Natural killer cell (primary cell): ENCODE results near the gene NUB1. TPM values are rescaled to one million over a fixed set of nuclear protein-coding genes. Genes with fewer than 3 reads are reported as not detected.

Source experiments
- ATAC-seq, 3 donors: fragments of 150-1000 bp in 2 of 3; fragments of 200-7000 bp in 1 of 3; cut with Tn5 transposase; 1 replicate in 1 of 3; 2 replicates in 2 of 3; pipeline ENCODE4 v1.10.0; 2021; ENCODE audit warnings: mild to moderate bottlenecking in 2 of 3, moderate library complexity in 2 of 3
- DNase-seq, 2 donors: peaks; one replicate each; pipeline versions ENCODE4 v3.0.0 to v3.0.0-alpha.2; 2013 to 2021; ENCODE audit warnings: mixed read lengths in 1 of 2
- H3K27ac ChIP-seq: one replicate; pipeline ENCODE4 v1.5.1; 2013; ENCODE audit warnings: mild to moderate bottlenecking, low read length
- H3K27me3 ChIP-seq: one replicate; pipeline ENCODE4 v1.6.1; 2013; ENCODE audit warnings: low read length; ENCODE audit not compliant: control insufficient read depth, insufficient read depth
- H3K36me3 ChIP-seq: one replicate; pipeline ENCODE4 v1.6.1; 2013; ENCODE audit warnings: low read length; ENCODE audit not compliant: control insufficient read depth, insufficient read depth
- H3K4me1 ChIP-seq: one replicate; pipeline ENCODE4 v1.6.1; 2013; ENCODE audit warnings: low read length; ENCODE audit not compliant: control insufficient read depth, insufficient read depth
- H3K4me3 ChIP-seq: one replicate; pipeline ENCODE4 v1.5.1; 2013; ENCODE audit warnings: low read length
- H3K9me3 ChIP-seq: one replicate; pipeline ENCODE4 v1.6.1; 2013; ENCODE audit warnings: low read length; ENCODE audit not compliant: control insufficient read depth, insufficient read depth
- H3K27ac Mint-ChIP-seq, 2 donors: one replicate each; pipeline ENCODE4 v1.8.0; 2022; ENCODE audit warnings: mild to moderate bottlenecking in 2 of 2, mixed read lengths in 2 of 2, moderate library complexity in 1 of 2
- H3K27me3 Mint-ChIP-seq, 2 donors: one replicate each; pipeline ENCODE4 v1.8.0; 2022; ENCODE audit warnings: low read depth in 2 of 2, mixed read lengths in 2 of 2
- H3K36me3 Mint-ChIP-seq: one replicate; pipeline ENCODE4 v1.8.0; 2022; ENCODE audit warnings: mixed read lengths
- H3K4me1 Mint-ChIP-seq, 2 donors: one replicate each; pipeline ENCODE4 v1.8.0; 2022; ENCODE audit warnings: mixed read lengths in 2 of 2
- H3K4me3 Mint-ChIP-seq: one replicate; pipeline ENCODE4 v1.8.0; 2022; ENCODE audit warnings: mild to moderate bottlenecking, moderate library complexity, mixed read lengths
- H3K9me3 Mint-ChIP-seq, 2 donors: one replicate each; pipeline ENCODE4 v1.8.0; 2022; ENCODE audit warnings: mixed read lengths in 2 of 2
- CTCF ChIP-seq: fragments of 200-600 bp; IDR thresholded peaks from one replicate; pipeline ENCODE4 v1.8.0; 2022; ENCODE audit warnings: antibody characterized with exemption
- WGBS: methylation state at CpG from one replicate; pipeline ENCODE4 v1.1.7; 2013; ENCODE audit warnings: missing lambda C conversion rate; ENCODE audit not compliant: insufficient coverage; 5-methylcytosine and 5-hydroxymethylcytosine counted together
- intact Hi-C: fragments of 100-400 bp; cut with micrococcal nuclease; formaldehyde crosslinking; loops from one replicate; pipeline ENCODE4 v1.14.2; 2022
- total RNA-seq, 4 donors: library from RNA; stranded (reverse); fragments of 120-200 nt in 1 of 4; gene quantifications; one replicate each; pipeline versions ENCODE4 v1.2.3 to v1.2.4, GENCODE V29; 2013 to 2022

Gene NUB1
- total RNA-seq, 3 donors from 2014 or later (not counting 1 experiment from before 2014, with no cell fraction given) = 110 to 113 (median 111) TPM

GRCh38 chr7:151427705-151428377, 86.2 kb downstream of the NUB1 start:
- intact Hi-C loops = no loop called here
- H3K36me3 Mint-ChIP-seq = no peaks in the 10 kb centered on the region
- peaks cover 4 to 13% of the 10 kb centered on the region in 2 donors for H3K27me3 Mint-ChIP-seq
- Histone ChIP-seq H3K27me3 (peaks cover 10% of the 10 kb centered on the region), H3K36me3 (no peaks in the 10 kb centered on the region), H3K4me1 (peaks cover 54% of the 10 kb centered on the region), H3K9me3 (no peaks in the 10 kb centered on the region), H3K4me3 (no peak overlapping the region), H3K27ac (no peak overlapping the region)
- no peak overlapping the region for H3K4me3 Mint-ChIP-seq
- no peaks in the 10 kb centered on the region for H3K9me3 Mint-ChIP-seq
- TF ChIP-seq CTCF = no peak
- peaks cover 12 to 15% of the 10 kb centered on the region in 2 donors for H3K4me1 Mint-ChIP-seq
- 76% methylated on average over 9 of the region's 10 CpGs for WGBS
- DNase-seq (peak in 1 of 2 donors; percentile 41), ATAC-seq (no peak)
- H3K27ac Mint-ChIP-seq = no peak overlapping the region

Other genes with a start within 250 kb of the NUB1 start
- not detected for gene GBX1, start 174.1 kb upstream of the NUB1 start, total RNA-seq
- not detected for gene ASB10, start 154.6 kb upstream of the NUB1 start, total RNA-seq
- 1 to 10 TPM in 1 of 3 donors, not detected in 2; 2.5 TPM for gene H2BK1, start 131.3 kb upstream of the NUB1 start, total RNA-seq
- 10 to 100 TPM; 12.1 to 26.1 (median 17.6) TPM for gene ABCF2, start 114.6 kb upstream of the NUB1 start, total RNA-seq
- gene CHPF2, start 109.3 kb upstream of the NUB1 start, total RNA-seq = 10 to 100 TPM; 47.0 to 51.6 (median 48.6) TPM
- gene SMARCD3, start 93.1 kb upstream of the NUB1 start, total RNA-seq = 1 to 10 TPM; 3.1 to 8.7 (median 6.5) TPM
- gene WDR86, start 68.2 kb downstream of the NUB1 start, total RNA-seq = 1 to 10 TPM; 1.6 to 4.6 (median 2.1) TPM
- not detected for gene CRYGN, start 98.3 kb downstream of the NUB1 start, total RNA-seq
- gene RHEB, start 178.1 kb downstream of the NUB1 start, total RNA-seq = 10 to 100 TPM; 51.0 to 63.3 (median 63.3) TPM